GM19239 (cell line): ENCODE results near the gene RSL24D1.
A peak's percentile ranks its signal among the peaks of the same experiment; 100 is the strongest.
"Not testable (repeated sequence)": the region's sequence is repeated elsewhere in the genome, so short reads cannot be mapped to it uniquely, and the experiment has no call there.

ENCODE experiments used
- DNase-seq: peaks from one replicate; pipeline ENCODE4 v3.0.0; 2011; ENCODE audit warnings: low spot score; ENCODE audit not compliant: insufficient read length
- FAIRE-seq: peaks from 2 replicates; lab custom pipeline; 2011; peaks lifted over from hg19 to GRCh38; lab: Jason Lieb, UNC

RSL24D1 gene

GRCh38 chr15:55220606-55221005, 23.9 kb upstream of the RSL24D1 start:
- no peak for FAIRE-seq

GRCh38 chr15:55218056-55218455, 21.3 kb upstream of the RSL24D1 start:
- FAIRE-seq = peak; percentile 75
- DNase-seq = no peak

More at GRCh38 chr15:55220606-55221005, 23.9 kb upstream of the RSL24D1 start:
- DNase-seq = no peak

- DNase-seq (no peak), FAIRE-seq (no peak)
These were observed 7.7 kb upstream of the RSL24D1 start for GRCh38 chr15:55204464-55204863.

GRCh38 chr15:55202206-55202605, 5.5 kb upstream of the RSL24D1 start:
- FAIRE-seq = no peak
- no peak for DNase-seq

- DNase-seq (no peak), FAIRE-seq (no peak)
These were observed 2.0 kb upstream of the RSL24D1 start for GRCh38 chr15:55198706-55199105.

- FAIRE-seq = no peak
- DNase-seq = no peak
These were observed 978 bp upstream of the RSL24D1 start for GRCh38 chr15:55197719-55198118.

- FAIRE-seq = no peak
- no peak for DNase-seq
These were observed 593 bp upstream of the RSL24D1 start for GRCh38 chr15:55197362-55197705.

- DNase-seq = no peak
- FAIRE-seq = no peak
These were observed 745 bp downstream of the RSL24D1 start for GRCh38 chr15:55195996-55196395.

GRCh38 chr15:55194256-55194655, 2.5 kb downstream of the RSL24D1 start:
- FAIRE-seq = no peak
- DNase-seq = no peak

- DNase-seq (no peak), FAIRE-seq (no peak)
These were observed 10.4 kb downstream of the RSL24D1 start for GRCh38 chr15:55186331-55186730.

GRCh38 chr15:55183679-55184078, 13.1 kb downstream of the RSL24D1 start:
- no peak for FAIRE-seq
- no peak for DNase-seq

GRCh38 chr15:55179141-55179540, 17.6 kb downstream of the RSL24D1 start:
- DNase-seq (no peak), FAIRE-seq (no peak)

- DNase-seq = no peak
- no peak for FAIRE-seq
These were observed 26.4 kb downstream of the RSL24D1 start for GRCh38 chr15:55170361-55170760.

- FAIRE-seq (peak; percentile 84), DNase-seq (peak; percentile 40)
These were observed 28.3 kb downstream of the RSL24D1 start for GRCh38 chr15:55168350-55168974.

GRCh38 chr15:55164284-55164683, 32.5 kb downstream of the RSL24D1 start:
- DNase-seq = no peak
- FAIRE-seq = no peak

GRCh38 chr15:55151631-55152030, 45.1 kb downstream of the RSL24D1 start:
- DNase-seq (no peak), FAIRE-seq (no peak)

GRCh38 chr15:55143132-55143531, 53.6 kb downstream of the RSL24D1 start:
- FAIRE-seq = not testable (repeated sequence)

GRCh38 chr15:55133972-55134371, 62.8 kb downstream of the RSL24D1 start:
- DNase-seq = no peak
- no peak for FAIRE-seq

More at GRCh38 chr15:55143132-55143531, 53.6 kb downstream of the RSL24D1 start:
- DNase-seq = not testable (repeated sequence)

GRCh38 chr15:55132672-55133071, 64.1 kb downstream of the RSL24D1 start:
- FAIRE-seq = no peak
- no peak for DNase-seq
